ENCODE measurements around the gene ZNF688. TPM values are rescaled to one million over a fixed set of nuclear protein-coding genes. Genes with fewer than 3 reads are reported as not detected.

Gene ZNF688
- total and polyA plus RNA-seq, 2 of the 13 experiments (the other 11 are each of a cell fraction or from before 2014, with no cell fraction given), result 2.4 to 5.4 TPM

GRCh38 chr16:30600929-30601328, 29.4 kb upstream of the ZNF688 start (continued):
- TF ChIP-seq ISX (CRISPR knock-in tag; conservative IDR thresholded peaks at IDR 0.05) (no peak), KLF16 (CRISPR knock-in tag; IDR thresholded peaks at IDR 0.05) (no peak), ZNF850 (CRISPR knock-in tag; conservative IDR thresholded peaks at IDR 0.05) (no peak), HNRNPUL1 (IDR thresholded peaks at IDR 0.05; ENCODE audit: low read depth, low read length) (no peak), BHLHE40 (IDR thresholded peaks at IDR 0.05; ENCODE audit: low read length) (no peak), ZNF34 (CRISPR knock-in tag; IDR thresholded peaks at IDR 0.05; ENCODE audit: borderline replicate concordance) (no peak), TBL1XR1 (IDR thresholded peaks at IDR 0.05; ENCODE audit: borderline replicate concordance, low read length, partially characterized antibody) (no peak), ZNF724P (CRISPR knock-in tag; IDR thresholded peaks at IDR 0.05; ENCODE audit: borderline replicate concordance) (no peak), ZNF616 (CRISPR knock-in tag; IDR thresholded peaks at IDR 0.05; ENCODE audit: low read depth) (no peak)

GRCh38 chr16:30600215-30600614, 28.7 kb upstream of the ZNF688 start:
- Histone ChIP-seq H3K4me3 (replicated peaks in 1 of 3; ENCODE audit: insufficient read depth in 1 of 3, low read depth in 2 of 3, low read length in 3 of 3) (no peak overlapping the region), H3K9ac (ENCODE audit: insufficient read depth, low read depth, low read length) (no peak overlapping the region), H3K27me3 (ENCODE audit: control insufficient read depth in 1 of 2, insufficient read depth in 2 of 2, low read length in 2 of 2) (no peaks in the 10 kb centered on the region), H2AFZ (ENCODE audit: low read length) (no peak overlapping the region), H3K9me3 (ENCODE audit: low read length) (peaks cover 4% of the 10 kb centered on the region), H3K4me1 (ENCODE audit: insufficient read depth, low read length) (peaks cover 24% of the 10 kb centered on the region), H3K27ac (ENCODE audit: extremely low read length, insufficient read depth, low read length) (no peak overlapping the region), H3K4me2 (ENCODE audit: low read depth, low read length) (no peak overlapping the region), H3K36me3 (replicated peaks in 1 of 2; ENCODE audit: control insufficient read depth in 1 of 2, insufficient read depth in 2 of 2, low read length in 2 of 2) (peaks cover 16 to 24% of the 10 kb centered on the region in 2 experiments; a peak in 4 of 5 replicates), H3K79me2 (ENCODE audit: insufficient read depth, low read length) (no peaks in the 10 kb centered on the region), H4K20me1 (ENCODE audit: insufficient read depth, low read length) (no peaks in the 10 kb centered on the region)
- in situ Hi-C loops (cut with HindIII; ENCODE audit: extremely low pct_ligation_motif_present, low pct_unique_long_range_greater_than_20kb), result loop anchor here (10.0 kb wide), 1 partner anchor 165 kb away; the partner anchor contains the start of gene DCTPP1
- intact Hi-C loops (cut with micrococcal nuclease; ENCODE audit: unreplicated experiment), result no loop called here
- ChIA-PET CTCF (ENCODE audit: low intra/inter-chr PET ratio, low total read pairs) (no interaction called here), POLR2A (interaction anchor here (1.7 to 3.4 kb wide), 2 partner anchors 10 to 42 kb away, joined by 4 to 15 read pairs; partner anchors contain the start of gene ZNF689)
- no peak for ATAC-seq
- 85% methylated on average over 3 of the region's 3 CpGs for WGBS (ENCODE audit: low lambda C conversion rate)
- no peak for FAIRE-seq
- TF ChIP-seq FOXJ3 (CRISPR knock-in tag; IDR thresholded peaks at IDR 0.05; ENCODE audit: borderline replicate concordance) (no peak), MAFK (conservative IDR thresholded peaks at IDR 0.05 in 1 of 2, IDR thresholded peaks at IDR 0.05 in 1 of 2; ENCODE audit: low read length in 2 of 2) (peak; percentile 50 to 51), MAFF (IDR thresholded peaks at IDR 0.05; ENCODE audit: low read depth, low read length) (0 out of 2 replicates have a peak, but pooled peaks have one; percentile 43)
- DNase-seq (ENCODE audit: low spot score), result no peak
- BruUV-seq (replicated peaks), result no TSS peak

Measured in HepG2 (cell line).